H4 (cell line): ENCODE data around the gene ZNF532. TPM values are rescaled to one million over a fixed set of nuclear protein-coding genes. Genes with fewer than 3 reads are reported as not detected.

Experiments
- DNase-seq: peaks from one replicate; pipeline ENCODE4 v3.0.0-alpha.2; 2015; ENCODE audit warnings: low spot score
- total RNA-seq: library from RNA; depleted of rRNA; stranded (reverse); fragments of >200 nt; shearing (Covaris generic); gene quantifications from 2 replicates; pipeline ENCODE4 v1.2.3, GENCODE V29; 2014

ZNF532 gene
- total RNA-seq, 1 experiment from 2014 or later = 75.1 TPM

DNA sequence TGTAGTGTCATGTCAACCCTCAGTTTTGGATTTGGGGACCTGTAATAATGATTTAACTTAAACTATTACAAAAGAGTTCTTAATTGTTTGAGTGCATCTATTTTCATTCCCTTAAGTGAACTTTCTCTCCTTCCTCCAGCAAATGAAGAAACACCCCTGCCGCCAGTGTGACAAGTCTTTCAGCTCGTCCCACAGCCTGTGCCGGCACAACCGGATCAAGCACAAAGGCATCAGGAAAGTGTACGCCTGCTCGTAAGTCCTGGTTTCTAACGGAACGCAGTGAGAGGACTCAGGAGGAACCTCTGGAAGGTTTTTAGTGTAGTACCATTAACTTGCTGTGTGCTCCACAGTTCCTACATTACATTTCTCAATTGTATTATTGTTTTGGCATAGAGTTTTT is 114.2 kb downstream of the ZNF532 start:
- no peak for DNase-seq

DNA sequence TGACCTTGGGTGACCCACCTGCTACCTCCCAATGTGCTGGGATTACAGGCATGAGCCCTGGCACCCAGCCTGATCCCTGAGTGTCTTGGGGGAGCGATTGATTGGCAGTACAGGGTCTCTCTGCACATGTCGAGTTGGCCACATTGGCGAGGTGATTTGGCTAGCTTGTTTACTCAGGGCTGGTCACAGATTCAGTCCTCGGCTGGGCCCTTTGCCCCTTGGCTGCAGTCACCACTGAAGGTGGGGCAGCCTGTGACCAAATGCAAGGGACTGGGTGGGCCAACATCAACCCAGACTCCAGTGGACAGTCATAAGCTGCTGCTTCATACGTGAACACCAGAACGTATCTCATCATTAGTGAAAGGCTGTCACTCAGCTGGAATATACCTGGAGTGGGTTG is 114.9 kb downstream of the ZNF532 start:
- no peak for DNase-seq

DNA sequence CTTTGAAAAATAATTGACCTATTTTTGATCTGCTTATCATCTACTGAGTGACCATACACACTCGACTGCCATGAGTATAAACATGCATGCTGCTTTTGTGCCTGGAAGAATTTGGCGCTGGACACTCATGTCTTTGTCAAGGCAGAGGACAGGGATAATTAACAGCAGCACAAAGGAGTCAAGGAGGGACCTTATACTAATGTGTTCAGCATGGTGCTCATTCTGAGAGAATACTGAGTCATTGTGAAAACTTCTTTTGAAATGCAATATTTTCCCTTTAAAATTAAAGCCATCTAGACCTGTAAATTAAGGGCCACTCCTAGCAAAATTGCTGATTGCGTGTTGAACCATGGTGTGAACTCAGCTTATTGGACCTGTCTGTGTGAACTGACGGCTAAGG is 116.3 kb downstream of the ZNF532 start:
- no peak for DNase-seq

DNA sequence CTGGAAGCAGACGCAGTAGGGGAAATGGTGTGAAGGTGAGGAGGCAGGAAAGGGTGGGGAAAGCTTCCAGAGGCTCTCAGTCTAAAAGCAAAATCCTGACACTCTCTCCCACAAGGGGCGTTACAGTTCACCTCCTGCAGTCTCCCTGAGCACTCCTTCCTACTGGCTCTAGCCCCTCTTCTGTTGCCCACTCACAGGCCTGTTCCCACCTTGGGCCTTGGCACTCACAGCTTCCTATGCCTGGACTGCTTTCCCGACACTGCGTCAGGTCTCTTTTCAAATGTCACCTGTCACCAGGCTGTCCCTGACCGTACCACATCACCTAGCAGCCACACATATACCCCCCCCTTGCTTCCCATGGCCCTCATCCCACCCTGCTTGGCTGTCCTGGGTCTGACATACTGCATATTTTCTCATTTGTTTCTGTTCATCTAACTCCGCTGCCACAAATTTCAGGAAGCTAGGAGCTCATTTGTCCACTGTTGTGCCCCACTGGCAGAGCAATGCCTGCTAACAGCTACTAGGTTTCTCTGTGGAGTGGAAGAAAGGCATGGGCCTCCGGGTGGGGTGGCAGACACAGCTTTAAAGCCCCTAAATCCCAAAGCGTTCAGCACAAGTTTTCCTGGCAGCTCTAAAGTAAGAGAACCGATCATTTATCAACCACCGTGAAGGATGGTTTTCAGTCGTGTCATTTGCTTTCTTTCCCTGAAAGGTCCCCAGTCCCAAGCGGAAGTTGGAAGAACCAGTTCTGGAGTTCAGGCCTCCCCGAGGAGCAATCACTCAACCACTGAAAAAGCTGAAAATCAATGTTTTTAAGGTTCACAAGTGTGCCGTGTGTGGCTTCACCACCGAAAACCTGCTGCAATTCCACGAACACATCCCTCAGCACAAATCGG is 118.8 kb downstream of the ZNF532 start:
- no peak for DNase-seq

DNA sequence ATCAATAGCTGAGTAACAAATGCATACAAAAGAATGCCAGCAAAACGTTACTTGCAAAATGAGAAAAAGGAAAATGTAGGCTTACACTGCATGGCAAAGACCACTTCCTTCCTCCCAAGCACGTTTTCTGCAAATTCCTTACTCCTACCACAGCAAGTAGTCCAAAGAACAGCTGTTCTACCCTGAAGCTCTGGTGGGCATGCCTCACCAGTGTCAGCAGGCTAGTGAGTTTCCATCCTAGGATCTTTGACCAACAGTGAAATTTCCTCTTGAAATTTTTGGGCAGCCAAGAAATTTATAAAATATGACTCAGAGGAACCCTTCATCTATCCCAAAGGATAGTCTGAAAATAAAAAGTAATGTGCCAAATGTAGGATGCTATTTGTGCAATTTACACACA is 123.9 kb downstream of the ZNF532 start:
- no peak for DNase-seq

DNA sequence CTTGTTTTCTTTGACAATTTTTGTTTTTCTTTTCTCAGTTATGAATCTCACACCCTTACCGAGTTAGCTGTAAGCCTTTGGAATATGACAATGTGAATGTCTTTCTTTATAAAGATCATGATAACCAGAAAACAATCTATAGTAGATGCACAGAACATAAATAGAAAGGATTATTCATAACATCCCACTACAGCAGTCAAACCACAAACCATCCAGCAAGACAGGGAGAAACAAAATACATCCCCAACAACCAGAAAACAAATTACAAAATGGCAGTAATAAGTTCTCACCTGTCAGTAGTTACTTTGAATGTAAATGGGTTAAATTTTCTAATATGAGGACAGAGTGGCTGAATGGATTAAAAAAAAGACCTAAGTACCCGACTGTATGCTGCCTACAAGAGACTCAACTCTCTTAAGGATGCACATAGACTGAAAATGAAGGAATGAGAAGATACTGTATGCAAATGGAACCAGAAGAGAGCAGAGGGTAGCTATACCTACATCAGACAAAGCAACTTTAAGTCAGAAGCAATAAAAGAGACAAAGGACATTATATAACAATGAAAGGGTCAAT is 124.6 kb downstream of the ZNF532 start:
- no peak for DNase-seq

DNA sequence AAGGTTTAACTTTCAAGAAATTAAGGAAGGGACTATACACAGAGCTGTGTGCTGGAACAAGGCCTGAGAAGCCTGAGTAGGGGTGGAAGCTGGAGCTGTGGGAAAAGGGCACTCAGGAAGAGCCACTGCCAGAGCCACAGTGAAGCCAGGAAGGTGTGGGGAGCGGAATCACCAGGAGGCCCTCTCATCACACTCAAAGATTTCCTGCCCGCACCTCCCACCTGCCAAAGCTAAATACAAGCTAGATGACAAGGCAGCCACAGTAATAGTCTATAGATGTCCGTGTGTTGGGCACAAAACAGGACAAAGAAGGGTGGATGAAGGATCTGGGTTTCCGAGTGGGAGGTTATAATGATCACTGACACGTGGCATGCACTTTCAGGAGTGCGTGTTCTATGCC is 126.0 kb downstream of the ZNF532 start:
- DNase-seq = no peak

DNA sequence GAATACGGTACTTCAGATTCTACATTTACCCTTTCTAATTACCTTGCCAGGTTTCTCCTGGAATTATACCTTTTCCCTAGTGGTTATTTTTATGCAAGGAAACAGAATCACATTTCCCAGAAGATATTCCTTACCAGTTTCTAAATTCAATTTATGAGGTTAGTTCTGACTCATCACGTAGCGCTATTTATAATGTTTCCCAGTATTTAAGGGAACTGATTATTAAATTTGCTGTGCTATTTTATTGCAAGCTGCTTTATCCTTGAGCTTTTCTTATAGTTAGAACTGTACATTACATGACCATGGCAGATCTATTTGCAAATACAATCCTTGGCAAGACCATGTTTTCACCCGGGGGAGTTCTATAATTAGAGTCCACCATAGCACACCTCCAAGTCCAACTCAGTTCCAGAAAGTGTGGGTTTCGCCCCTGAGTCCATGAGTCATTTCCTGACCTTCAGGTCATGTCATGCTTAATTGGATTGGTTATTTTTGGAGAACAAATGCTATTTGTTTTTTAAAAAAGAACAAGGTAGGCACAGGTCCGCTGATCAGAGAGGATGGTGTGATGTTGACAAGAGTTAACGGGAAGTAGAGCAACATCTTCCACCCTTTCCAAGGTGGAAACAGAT is 126.6 kb downstream of the ZNF532 start:
- peak; percentile 56 for DNase-seq

DNA sequence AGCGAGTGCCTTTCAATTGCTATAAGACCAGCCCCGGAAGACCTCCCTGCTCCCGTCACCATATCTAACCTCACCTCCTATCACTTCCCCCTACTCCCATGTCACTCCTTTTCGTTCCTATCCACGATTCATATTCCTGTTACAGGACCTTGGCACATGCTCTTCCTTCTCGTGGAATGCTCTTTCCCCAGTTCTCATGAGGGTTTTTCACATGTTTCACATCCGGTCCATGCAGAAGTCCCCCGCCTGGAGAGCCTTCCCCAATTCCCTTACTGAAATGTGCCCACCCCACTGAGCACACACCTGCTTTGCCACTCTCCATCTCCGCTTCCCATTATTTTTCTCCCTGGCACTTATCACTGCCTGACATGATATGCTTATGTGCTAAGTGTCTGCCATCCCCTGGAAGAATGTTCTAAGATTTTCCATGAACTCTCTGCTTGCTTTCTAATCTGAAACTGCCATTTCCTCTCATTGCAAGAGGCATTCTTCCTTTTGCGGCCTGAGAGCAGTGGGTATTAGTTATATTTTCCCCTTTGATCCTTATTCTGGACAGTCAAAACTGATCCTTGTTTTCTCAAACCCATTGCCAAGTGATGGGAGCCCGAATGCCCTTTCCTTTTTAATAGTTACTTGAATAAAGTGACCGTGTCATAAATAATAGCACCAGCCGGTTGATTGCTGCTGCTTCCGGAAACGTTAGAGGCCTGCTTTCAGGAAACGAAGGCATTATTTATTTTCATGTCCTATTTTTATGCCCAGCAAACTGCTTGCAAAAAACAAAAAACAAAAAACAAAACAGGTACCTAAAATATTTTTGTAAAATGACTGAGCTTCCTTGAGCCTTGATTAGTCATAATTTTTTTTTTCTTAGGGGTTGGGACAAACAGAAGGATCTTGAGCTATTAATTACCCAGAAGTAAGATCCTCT is 127.9 kb downstream of the ZNF532 start:
- DNase-seq = no peak

DNA sequence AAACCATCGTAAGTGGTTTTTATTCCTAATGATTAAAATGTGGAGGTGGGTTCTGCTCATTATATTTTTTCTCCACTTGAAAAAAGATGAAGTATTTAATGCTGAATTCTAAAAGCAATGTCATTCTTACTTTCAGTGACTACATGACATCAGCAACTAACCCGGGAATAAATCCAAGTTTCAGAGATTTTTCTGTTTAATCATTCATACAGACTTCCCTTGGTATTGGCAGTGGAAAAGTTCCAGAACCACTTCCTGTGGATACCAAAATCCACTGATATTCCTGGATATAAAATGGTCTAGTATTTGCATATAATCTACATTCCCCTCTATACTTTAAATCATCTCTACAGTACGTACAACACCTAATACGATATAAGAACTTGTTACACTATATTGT is 128.6 kb downstream of the ZNF532 start:
- DNase-seq = peak; percentile 88

DNA sequence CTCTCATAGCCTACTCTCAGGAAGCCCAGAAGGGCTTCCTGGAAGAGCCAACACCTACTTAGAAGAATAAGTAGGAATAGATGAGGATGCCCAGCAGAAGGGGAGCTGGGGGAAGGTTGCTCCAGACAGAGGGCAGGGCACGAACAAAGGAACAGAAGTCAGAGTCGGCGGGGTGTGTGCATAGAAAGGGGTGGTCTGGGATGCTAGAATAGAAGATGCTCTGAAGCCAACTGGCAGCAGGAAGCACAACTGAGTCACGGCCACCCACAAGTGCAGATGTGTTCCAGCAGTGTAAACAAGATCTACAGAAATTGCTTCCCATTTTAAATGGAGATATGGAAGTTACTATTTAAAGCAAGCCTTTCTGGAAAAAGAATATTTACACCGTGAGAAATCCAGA is 131.0 kb downstream of the ZNF532 start:
- no peak for DNase-seq

DNA sequence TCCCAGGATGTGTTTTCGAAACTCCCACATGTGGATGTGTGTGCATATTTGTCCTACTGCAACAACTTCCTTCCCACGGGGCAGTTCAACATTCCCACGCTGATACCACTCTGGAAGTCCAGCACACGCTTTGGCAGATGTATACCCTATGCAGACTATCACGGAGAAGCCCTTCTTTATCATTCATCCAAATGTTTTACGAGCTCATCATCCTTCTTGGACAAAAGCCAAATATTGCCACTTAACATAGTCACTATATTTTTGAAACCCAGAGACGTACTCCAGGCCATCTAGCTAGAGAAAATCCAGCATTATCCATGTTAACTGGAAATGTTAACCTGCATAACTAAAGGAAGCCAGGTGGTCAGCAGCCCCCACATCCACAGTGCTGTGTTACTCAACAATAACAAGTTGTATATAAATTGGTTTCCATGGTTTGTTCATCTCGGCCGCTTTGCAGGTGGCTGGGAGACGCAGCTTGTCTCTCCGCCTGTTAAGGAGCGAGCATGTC is 131.5 kb downstream of the ZNF532 start:
- no peak for DNase-seq

DNA sequence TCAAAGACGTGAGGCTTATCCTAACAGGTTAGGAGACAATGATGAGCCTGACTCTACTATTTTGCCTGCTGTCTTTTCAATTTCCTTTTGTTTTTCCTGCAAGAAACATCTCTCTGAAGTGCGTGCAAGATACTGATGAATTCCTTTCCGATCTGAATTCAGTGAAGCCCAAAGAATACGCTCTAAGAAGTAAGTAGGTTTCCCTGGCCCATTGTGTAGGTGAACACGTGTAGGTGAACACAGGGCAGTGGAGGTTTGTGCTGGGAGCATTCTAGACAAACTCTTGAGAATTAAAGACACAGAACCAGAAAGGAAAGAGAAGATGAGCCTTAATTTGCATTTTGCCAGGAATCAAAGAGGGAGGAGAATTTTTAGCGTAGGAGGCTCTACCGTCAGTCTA is 132.0 kb downstream of the ZNF532 start:
- no peak for DNase-seq

DNA sequence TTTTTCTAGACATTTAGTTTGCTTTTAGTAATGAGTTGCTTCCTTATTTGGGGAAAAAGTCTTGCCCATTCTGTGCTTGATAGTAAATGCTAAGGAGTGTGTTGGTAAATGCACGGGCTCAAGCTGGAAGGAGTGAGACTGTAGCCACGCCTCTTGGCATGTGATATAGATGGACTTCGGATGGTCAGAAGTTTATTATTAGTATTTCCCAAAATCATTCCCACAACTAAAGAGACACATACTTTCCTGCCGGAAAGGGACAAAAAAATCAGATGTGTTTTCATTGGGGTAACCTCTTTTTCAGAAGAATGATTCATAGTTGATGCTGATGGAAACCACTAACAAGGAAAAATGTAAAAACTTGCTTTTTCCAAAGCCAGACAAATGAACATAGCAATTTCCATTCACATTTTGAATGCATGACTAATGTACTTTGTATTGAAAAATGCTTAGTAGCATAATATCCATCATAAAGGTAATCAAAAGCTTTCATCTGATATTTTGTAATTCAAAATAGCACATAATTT is 133.2 kb downstream of the ZNF532 start:
- peak; percentile 92 for DNase-seq

DNA sequence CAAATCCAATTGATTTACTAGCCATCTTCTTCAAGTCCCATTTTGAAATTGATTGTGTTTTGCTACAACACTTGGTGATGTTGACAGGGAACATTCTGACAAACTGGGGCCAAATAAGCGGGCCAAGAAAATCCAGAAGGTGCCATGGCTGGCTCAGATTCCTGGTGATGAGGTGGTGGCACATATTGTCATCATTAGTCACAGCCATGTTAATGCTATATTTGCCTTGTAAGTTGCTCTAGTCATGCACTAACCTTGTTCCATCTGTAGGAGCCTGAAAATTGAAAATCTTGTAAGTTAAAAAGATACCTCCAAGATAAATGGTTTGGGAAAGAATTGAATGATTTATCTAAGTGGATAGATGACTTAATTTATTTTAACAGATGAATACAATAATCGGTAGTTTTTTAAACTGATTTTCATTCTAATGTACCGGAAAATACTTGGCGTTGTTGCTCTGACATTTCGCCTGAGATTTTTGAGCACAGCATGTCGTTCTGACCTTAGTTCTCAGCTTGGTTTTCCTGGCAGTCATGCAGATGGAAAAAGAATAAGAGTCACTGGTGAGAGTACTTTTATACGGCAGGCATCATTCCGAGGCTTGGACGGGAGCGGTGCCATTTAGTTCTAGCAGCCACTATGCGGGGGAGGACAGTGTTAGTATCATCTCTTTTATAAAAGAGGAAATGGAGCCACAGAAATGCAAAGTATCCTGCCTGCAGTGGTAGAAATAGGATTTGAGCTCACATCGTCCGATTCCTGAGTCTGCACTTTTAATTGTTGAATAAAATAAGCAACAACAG is 133.9 kb downstream of the ZNF532 start:
- DNase-seq = peak; percentile 72

DNA sequence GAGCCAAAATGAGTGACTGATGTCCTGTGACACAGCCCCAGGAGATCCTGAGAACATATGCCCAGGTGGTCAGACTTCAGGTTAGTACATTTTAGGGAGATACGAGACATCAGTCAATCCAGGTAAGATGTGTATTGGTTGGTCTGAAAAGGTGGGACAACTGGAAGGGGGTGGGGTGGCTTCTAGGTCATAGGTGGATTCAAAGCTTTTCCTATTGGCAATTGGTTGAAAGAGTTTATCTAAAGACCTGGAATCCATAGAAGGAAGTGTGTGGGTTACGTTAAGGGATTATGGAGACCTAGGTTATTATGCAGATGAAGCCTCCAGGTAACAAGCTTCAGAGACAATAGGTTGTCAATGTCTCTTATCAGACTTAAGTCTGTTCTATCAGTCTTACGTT is 136.5 kb downstream of the ZNF532 start:
- no peak for DNase-seq

DNA sequence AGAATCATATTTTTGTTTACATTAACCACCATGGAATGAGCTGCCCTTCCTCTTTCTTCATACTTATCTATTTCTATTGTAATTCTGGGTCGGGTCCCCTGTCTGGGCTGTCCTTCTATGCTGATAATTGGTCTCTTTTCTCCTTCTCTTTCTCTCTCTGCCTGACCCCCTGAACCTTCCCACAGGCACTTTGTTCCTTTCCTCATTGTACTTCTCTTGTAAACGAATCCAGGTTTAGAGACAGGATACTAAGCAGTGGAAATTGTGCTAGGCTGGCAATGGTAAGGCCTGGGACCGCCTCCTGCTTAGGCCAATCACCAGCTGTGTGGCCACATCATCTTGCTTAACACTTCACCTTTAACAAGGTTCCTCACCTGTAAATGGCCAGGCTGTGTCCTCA is 137.0 kb downstream of the ZNF532 start:
- no peak for DNase-seq

DNA sequence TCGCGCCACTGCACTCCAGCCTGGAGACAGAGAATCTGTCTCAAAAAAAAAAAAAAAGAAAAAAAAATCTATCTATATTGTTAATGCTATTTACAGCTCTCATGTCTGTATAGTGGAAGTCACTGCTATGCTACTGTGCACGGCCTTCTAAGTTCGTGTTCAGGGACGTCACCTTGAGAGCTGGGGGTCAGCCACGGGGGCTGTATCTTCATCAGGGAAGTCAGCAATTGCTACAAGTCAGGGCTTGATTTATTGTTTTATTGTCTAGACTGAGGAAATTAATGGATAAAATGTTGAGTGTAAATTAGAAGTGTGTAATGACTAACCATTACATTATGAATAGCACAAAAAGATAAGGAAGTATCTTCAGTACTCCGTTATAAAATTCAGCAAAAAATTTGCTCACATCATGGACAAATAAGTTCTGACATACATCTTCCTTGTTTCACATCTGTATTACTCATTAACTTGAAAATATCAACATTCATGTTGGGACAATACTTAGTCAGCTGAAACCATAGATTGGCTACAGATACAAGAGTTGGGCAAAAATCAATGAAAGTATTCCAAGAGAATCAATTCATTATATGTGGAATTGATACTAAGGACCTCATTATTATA is 138.4 kb downstream of the ZNF532 start:
- no peak for DNase-seq

DNA sequence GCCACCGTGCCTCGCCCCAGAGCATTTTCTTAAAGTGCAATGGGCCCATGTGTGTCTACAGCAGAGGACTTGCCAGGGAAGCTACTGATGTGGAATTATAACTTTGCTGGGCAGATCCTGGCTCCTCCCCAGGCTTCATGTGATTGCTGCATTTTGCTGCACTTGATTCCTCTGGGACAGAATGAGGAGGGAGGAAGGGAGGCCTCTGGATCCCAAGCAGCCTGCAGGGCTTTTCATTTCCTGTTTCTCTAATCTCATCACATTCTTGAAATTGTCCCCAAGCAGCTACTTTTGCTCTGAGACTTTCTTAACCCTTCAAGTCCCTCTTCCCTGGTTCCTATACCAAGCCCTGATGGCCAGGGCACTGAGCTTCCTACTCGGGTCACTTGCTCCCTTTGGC is 140.6 kb downstream of the ZNF532 start:
- DNase-seq = peak; percentile 87

DNA sequence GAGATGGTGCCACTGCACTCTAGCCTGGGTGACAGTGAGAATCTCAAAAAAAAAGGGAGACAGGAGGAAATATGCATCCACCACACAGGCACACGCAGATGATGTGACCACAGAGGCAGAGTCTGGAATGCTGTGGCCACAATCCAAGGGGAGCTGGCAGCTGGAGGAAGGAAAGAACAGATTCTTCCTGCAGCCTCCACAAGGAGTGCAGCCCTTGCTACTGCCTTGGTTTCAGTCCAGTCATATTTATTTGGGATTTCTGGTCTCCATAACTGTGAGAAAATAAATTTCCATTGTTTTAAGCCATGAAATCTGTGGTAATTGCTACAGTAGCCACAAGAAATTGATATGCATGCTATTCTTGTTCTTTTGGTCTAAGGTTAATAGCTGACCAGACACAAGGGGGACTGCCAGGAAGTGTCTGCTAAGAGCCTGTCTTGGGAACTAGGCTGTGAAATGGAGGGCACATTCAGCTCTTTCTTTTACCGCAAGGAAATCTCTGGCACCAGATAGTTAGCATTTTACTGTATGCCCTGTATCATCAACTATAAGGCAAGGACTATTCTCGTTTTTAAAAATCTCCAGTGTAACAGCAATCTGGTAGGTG is 141.9 kb downstream of the ZNF532 start:
- peak; percentile 62 for DNase-seq
